Spleen (tissue), 11 donors: Measurements from ENCODE around the gene SGCG. TPM values are rescaled to one million over a fixed set of nuclear protein-coding genes. Genes with fewer than 3 reads are reported as not detected.

Source experiments
- DNase-seq: peaks from one replicate; pipeline ENCODE4 v3.0.0-alpha.2; 2020
- H3K27ac ChIP-seq, 8 donors: fragments of 200-600 bp; sonication (generic) in 7 of 8; 1 replicate in 4 of 8; 2 replicates in 4 of 8; pipeline versions ENCODE4 v1.5.0 to v1.8.0; 2016 to 2021; ENCODE audit warnings: inconsistent platforms in 4 of 8, mild to moderate bottlenecking in 4 of 8, moderate library complexity in 1 of 8
- H3K27me3 ChIP-seq, 7 donors: fragments of 200-600 bp; sonication (generic) in 6 of 7; replicated peaks in 1 of 7; 1 replicate in 4 of 7; 2 replicates in 3 of 7; pipeline versions ENCODE4 v1.5.0 to v1.8.0; 2016 to 2021; ENCODE audit warnings: inconsistent platforms in 3 of 7, mild to moderate bottlenecking in 1 of 7
- H3K36me3 ChIP-seq, 6 donors: fragments of 200-600 bp; sonication (generic) in 5 of 6; 1 replicate in 4 of 6; 2 replicates in 2 of 6; pipeline versions ENCODE4 v1.5.0 to v1.8.0; 2016 to 2021; ENCODE audit warnings: inconsistent platforms in 2 of 6
- H3K4me1 ChIP-seq, 6 donors: fragments of 200-600 bp; sonication (generic) in 5 of 6; 1 replicate in 3 of 6; 2 replicates in 3 of 6; pipeline versions ENCODE4 v1.5.0 to v1.8.0; 2016 to 2021; ENCODE audit warnings: inconsistent platforms in 3 of 6
- H3K4me3 ChIP-seq, 8 donors: fragments of 200-600 bp; sonication (generic) in 7 of 8; 1 replicate in 4 of 8; 2 replicates in 4 of 8; pipeline versions ENCODE4 v1.5.0 to v1.8.0; 2016 to 2021; ENCODE audit warnings: inconsistent platforms in 4 of 8, mild to moderate bottlenecking in 4 of 8, moderate library complexity in 2 of 8
- H3K9me3 ChIP-seq, 8 donors: fragments of 200-600 bp; sonication (generic) in 7 of 8; 1 replicate in 4 of 8; 2 replicates in 4 of 8; pipeline versions ENCODE4 v1.5.0 to v1.8.0; 2016 to 2021; ENCODE audit warnings: inconsistent platforms in 4 of 8
- POLR2A ChIP-seq, 3 donors: fragments of 450-650 bp; IDR thresholded peaks; one replicate each; pipeline ENCODE4 v1.5.1; 2017; ENCODE audit warnings: antibody characterized with exemption in 3 of 3, mild to moderate bottlenecking in 1 of 3
- POLR2AphosphoS5 ChIP-seq, 3 donors: sonication (generic); formaldehyde crosslinking; IDR thresholded peaks; one replicate each; pipeline ENCODE4 v1.5.1; 2017; ENCODE audit warnings: antibody characterized with exemption in 3 of 3
- WGBS, 5 donors: extraction: QIAGEN DNeasy Blood & Tissue Kit in 3 of 5; methylation state at CpG; one replicate each; pipeline versions ENCODE4 v1.1.5 to v1.1.7; 2013 to 2018; 5-methylcytosine and 5-hydroxymethylcytosine counted together
- intact Hi-C: fragments of 100-400 bp; cut with DNase I; formaldehyde crosslinking; loops from one replicate; pipeline ENCODE4 v1.15.0; 2023; ENCODE audit warnings: low total_unique reads
- polyA plus RNA-seq, 3 donors: library from polyadenylated mRNA; stranded (reverse); fragments of 200-250 nt; gene quantifications; one replicate each; pipeline ENCODE4 v1.2.1, GENCODE V29; 2013
- total RNA-seq, 7 donors: library from RNA; depleted of rRNA in 3 of 7; stranded (reverse); fragments of >200 nt in 3 of 7; fragmentation: NEBNext Ultra II Directional in 4 of 7; extraction: Animal tissue kit (Norgen Biotek cat#: 25700) in 4 of 7; gene quantifications; one replicate each; pipeline versions ENCODE4 v1.1.0 to v1.2.1, GENCODE V29; 2016 to 2021
- TF ChIP-seq, protein P1 (sequence below), 11 experiments: fragments of 200-600 bp in 7 of 11; fragments of 450-650 bp in 4 of 11; sonication (generic) in 4 of 11; IDR thresholded peaks in 8 of 11; conservative IDR thresholded peaks in 3 of 11; 1 replicate in 7 of 11; 2 replicates in 4 of 11; pipeline versions ENCODE4 v1.4.0 to v1.8.0; 2016 to 2021; ENCODE audit warnings: antibody characterized with exemption in 11 of 11, inconsistent platforms in 4 of 11, mild to moderate bottlenecking in 1 of 11
- donor health status: healthy with polysubstance abuse.
- donor health status: DM: no; HTN: no; CAD: no; lungs with moderate emphysema.
- donor health status: DM: no; HTN: no; CAD: no.
- donor health status: Bipolar disorder and iron deficiency.
- donor health status: healthy.
- donor health status: DM: no; HTN: no; CAD: no.
- donor health status: DM: yes; HTN: yes; CAD: no.

Gene SGCG
- total and polyA plus RNA-seq, 10 donors: not detected

DNA sequence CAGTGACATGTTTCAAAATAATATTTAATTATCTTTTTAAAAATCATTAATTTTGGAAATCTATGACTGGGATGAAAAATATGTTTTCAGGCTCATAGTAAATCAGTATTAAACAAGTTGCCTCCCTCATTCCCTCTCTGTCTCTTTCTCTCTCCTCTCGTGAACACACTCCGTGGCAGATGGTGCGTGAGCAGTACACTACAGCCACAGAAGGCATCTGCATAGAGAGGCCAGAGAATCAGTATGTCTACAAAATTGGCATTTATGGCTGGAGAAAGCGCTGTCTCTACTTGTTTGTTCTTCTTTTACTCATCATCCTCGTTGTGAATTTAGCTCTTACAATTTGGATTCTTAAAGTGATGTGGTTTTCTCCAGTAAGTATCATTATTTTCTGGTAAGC is 22.7 kb downstream of the SGCG start:
- DNase-seq: no peak
- Histone ChIP-seq H3K27me3 (no peaks in the 10 kb centered on the region), H3K4me3 (no peak overlapping the region), H3K4me1 (no peaks in the 10 kb centered on the region), H3K27ac (no peak overlapping the region), H3K9me3 (peaks cover 0 to 10% (median 5%) of the 10 kb centered on the region in 8 donors), H3K36me3 (no peaks in the 10 kb centered on the region)
- intact Hi-C loops: no loop called here
- TF ChIP-seq, protein P1, sequence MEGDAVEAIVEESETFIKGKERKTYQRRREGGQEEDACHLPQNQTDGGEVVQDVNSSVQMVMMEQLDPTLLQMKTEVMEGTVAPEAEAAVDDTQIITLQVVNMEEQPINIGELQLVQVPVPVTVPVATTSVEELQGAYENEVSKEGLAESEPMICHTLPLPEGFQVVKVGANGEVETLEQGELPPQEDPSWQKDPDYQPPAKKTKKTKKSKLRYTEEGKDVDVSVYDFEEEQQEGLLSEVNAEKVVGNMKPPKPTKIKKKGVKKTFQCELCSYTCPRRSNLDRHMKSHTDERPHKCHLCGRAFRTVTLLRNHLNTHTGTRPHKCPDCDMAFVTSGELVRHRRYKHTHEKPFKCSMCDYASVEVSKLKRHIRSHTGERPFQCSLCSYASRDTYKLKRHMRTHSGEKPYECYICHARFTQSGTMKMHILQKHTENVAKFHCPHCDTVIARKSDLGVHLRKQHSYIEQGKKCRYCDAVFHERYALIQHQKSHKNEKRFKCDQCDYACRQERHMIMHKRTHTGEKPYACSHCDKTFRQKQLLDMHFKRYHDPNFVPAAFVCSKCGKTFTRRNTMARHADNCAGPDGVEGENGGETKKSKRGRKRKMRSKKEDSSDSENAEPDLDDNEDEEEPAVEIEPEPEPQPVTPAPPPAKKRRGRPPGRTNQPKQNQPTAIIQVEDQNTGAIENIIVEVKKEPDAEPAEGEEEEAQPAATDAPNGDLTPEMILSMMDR (IDR thresholded peaks at IDR 0.05 in 8 of 11, conservative IDR thresholded peaks at IDR 0.05 in 3 of 11): no peak
- no peak for TF ChIP-seq POLR2AphosphoS5 (IDR thresholded peaks at IDR 0.05)
- 73 to 90% (median 84%) methylated on average over 5 of the region's 5 CpGs for WGBS, 5 donors

DNA sequence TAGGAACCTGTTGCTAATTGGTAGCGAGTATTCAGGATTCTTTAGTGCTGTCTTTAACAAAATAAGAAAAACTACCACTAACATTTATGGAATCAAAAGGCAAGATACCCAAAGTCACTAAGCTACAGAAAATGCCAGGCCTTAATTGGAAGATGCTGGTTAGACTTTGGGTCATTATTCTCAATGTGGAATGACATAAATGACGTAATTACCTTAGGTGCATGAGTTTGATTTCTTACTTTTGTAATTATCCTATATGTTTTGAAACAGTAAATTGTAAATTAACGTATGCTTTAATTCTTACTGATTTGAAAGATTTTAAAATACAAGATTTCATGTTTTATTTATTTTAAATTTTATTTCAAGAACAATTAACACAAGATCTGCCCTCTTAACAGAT is 25.0 kb downstream of the SGCG start:
- TF ChIP-seq POLR2AphosphoS5 (IDR thresholded peaks at IDR 0.05): no peak
- TF ChIP-seq POLR2A (IDR thresholded peaks at IDR 0.05): no peak
- TF ChIP-seq, protein P1 (IDR thresholded peaks at IDR 0.05 in 8 of 11, conservative IDR thresholded peaks at IDR 0.05 in 3 of 11): no peak
- Histone ChIP-seq H3K27ac (no peak overlapping the region), H3K4me1 (no peaks in the 10 kb centered on the region), H3K27me3 (no peaks in the 10 kb centered on the region), H3K4me3 (no peak overlapping the region), H3K36me3 (no peaks in the 10 kb centered on the region), H3K9me3 (peaks cover 0 to 10% (median 5%) of the 10 kb centered on the region in 8 donors)
- DNase-seq: no peak
- intact Hi-C loops: no loop called here
- WGBS, 5 donors: 76 to 92% (median 84%) methylated on average over 3 of the region's 3 CpGs

DNA sequence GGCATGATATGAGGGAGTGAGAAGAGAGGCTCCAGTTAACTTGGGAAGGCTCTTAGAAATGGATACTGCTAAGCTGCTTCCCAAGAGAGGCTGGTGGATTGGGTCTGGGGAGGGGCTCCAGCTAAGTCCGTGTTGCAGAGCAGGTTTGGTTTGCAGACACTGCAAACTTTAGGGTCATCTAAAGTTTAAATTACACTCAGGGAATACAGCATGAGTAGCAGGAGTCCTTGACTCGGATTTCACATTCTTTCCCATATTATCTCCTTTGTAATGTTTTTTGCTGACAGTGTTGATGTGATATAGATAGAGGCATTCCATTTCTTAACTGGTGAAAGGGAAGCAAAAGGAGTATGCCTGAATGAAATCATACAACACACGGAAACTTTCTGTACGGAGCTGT is 31.9 kb downstream of the SGCG start:
- H3K4me1 ChIP-seq: no peaks in the 10 kb centered on the region
- no peak for DNase-seq
- H3K4me3 ChIP-seq: no peak overlapping the region
- no peak for TF ChIP-seq POLR2A (IDR thresholded peaks at IDR 0.05)
- peaks cover 0 to 24% (median 19%) of the 10 kb centered on the region in 8 donors for H3K9me3 ChIP-seq
- WGBS, 5 donors: 50 to 68% (median 61%) methylated on average over 4 of the region's 4 CpGs
- H3K27me3 ChIP-seq: no peaks in the 10 kb centered on the region
- intact Hi-C loops: no loop called here
- no peaks in the 10 kb centered on the region for H3K36me3 ChIP-seq
- H3K27ac ChIP-seq: no peak overlapping the region

DNA sequence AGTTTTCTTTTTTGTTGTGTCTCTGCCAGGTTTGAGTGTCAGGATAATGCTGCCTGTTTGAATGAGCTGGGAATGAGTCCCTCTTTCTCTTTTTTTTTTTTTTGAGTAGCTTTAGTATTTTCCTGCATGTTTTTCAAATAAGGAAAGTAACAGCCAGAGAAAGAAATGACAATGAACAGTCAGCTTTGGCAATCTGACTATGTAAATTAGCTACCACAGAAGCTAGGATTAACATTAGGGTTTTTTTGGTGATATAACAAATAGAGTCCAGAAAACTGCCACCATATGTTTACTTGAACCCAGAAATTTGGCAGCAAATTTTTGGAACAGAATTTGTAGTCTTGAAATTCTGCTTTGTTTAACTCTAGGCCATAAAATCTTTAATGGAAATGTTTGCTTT is 50.5 kb downstream of the SGCG start:
- TF ChIP-seq, protein P1 (IDR thresholded peaks at IDR 0.05 in 8 of 11, conservative IDR thresholded peaks at IDR 0.05 in 3 of 11): no peak
- TF ChIP-seq POLR2A (IDR thresholded peaks at IDR 0.05) (no peak), POLR2AphosphoS5 (IDR thresholded peaks at IDR 0.05) (no peak)
- H3K4me3 ChIP-seq: no peak overlapping the region
- no peak for DNase-seq
- intact Hi-C loops: no loop called here
- no peaks in the 10 kb centered on the region for H3K4me1 ChIP-seq
- H3K36me3 ChIP-seq: no peaks in the 10 kb centered on the region
- H3K9me3 ChIP-seq: no peaks in the 10 kb centered on the region
- H3K27me3 ChIP-seq: peaks cover 0 to 8% (median 0%) of the 10 kb centered on the region in 7 donors
- no peak overlapping the region for H3K27ac ChIP-seq

DNA sequence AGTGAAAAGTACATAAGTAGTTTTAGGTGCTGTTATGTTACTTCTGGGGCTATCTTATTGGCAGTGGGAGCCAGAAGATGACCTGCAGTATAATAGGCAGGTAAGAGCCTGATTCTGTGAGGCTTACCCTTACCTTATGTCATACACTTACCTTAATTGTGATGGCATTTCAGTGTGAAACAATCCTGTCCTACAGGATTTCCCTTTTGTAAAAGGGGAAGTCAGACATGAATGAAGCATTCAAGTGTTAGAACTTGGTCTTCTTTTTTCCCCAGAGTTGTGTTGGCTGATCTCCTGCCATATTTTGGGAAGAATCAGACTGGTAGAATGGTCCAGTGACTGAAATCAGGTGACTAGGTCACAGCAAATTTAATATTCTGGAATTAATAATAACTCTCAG is 55.2 kb downstream of the SGCG start:
- TF ChIP-seq POLR2AphosphoS5 (IDR thresholded peaks at IDR 0.05) (no peak), POLR2A (IDR thresholded peaks at IDR 0.05) (no peak)
- TF ChIP-seq, protein P1 (IDR thresholded peaks at IDR 0.05 in 8 of 11, conservative IDR thresholded peaks at IDR 0.05 in 3 of 11): no peak

More for the DNA sequence above, 55.2 kb downstream of the SGCG start:
- Histone ChIP-seq H3K4me3 (no peak overlapping the region), H3K27ac (no peak overlapping the region), H3K36me3 (no peaks in the 10 kb centered on the region), H3K27me3 (peaks cover 0 to 11% (median 0%) of the 10 kb centered on the region in 7 donors), H3K9me3 (no peaks in the 10 kb centered on the region), H3K4me1 (no peaks in the 10 kb centered on the region)
- intact Hi-C loops: no loop called here
- no peak for DNase-seq
